H9 (cell line): ENCODE measurements around the gene P4HA2. TPM values are rescaled to one million over a fixed set of nuclear protein-coding genes. Genes with fewer than 3 reads are reported as not detected.

ENCODE experiments used
- DNase-seq: peaks from one replicate; pipeline ENCODE4 v3.0.0-alpha.2; 2017
- H2AFZ ChIP-seq: one replicate; pipeline ENCODE4 v1.6.1; 2013; ENCODE audit warnings: mild to moderate bottlenecking, low read length, control low read depth, moderate library complexity
- H2AK5ac ChIP-seq: 2 replicates; pipeline ENCODE4 v1.6.1; 2013; ENCODE audit warnings: low read length, control low read depth, mixed read lengths; ENCODE audit not compliant: insufficient read length
- H2BK120ac ChIP-seq: one replicate; pipeline ENCODE4 v1.6.1; 2013; ENCODE audit warnings: low read depth, mild to moderate bottlenecking, low read length, control low read depth, inconsistent platforms; ENCODE audit not compliant: poor library complexity, severe bottlenecking
- H2BK12ac ChIP-seq: 2 replicates; pipeline ENCODE4 v1.6.1; 2013; ENCODE audit warnings: low read length, control low read depth, mixed read lengths, low read depth; ENCODE audit not compliant: insufficient read length
- H2BK15ac ChIP-seq: 2 replicates; pipeline ENCODE4 v1.6.1; 2013; ENCODE audit warnings: low read depth, low read length, control low read depth
- H2BK20ac ChIP-seq: one replicate; pipeline ENCODE4 v1.6.1; 2013; ENCODE audit warnings: low read depth, mild to moderate bottlenecking, low read length, control low read depth, inconsistent platforms; ENCODE audit not compliant: poor library complexity, severe bottlenecking
- H2BK5ac ChIP-seq: 2 replicates; pipeline ENCODE4 v1.6.1; 2013; ENCODE audit warnings: low read length, control low read depth, mixed read lengths; ENCODE audit not compliant: insufficient read length
- H3K14ac ChIP-seq: 2 replicates; pipeline ENCODE4 v1.6.1; 2013; ENCODE audit warnings: low read length, control low read depth; ENCODE audit not compliant: insufficient read depth
- H3K18ac ChIP-seq: 2 replicates; pipeline ENCODE4 v1.6.1; 2013; ENCODE audit warnings: low read depth, mild to moderate bottlenecking, mixed read lengths, low read length, control low read depth; ENCODE audit not compliant: insufficient read length
- H3K23ac ChIP-seq: 2 replicates; pipeline ENCODE4 v1.6.1; 2013; ENCODE audit warnings: low read length, control low read depth, mixed read lengths, low read depth; ENCODE audit not compliant: insufficient read length
- H3K23me2 ChIP-seq: 2 replicates; pipeline ENCODE4 v1.6.1; 2013; ENCODE audit warnings: low read depth, mild to moderate bottlenecking, mixed read lengths, low read length, control low read depth; ENCODE audit not compliant: insufficient read length, poor library complexity, severe bottlenecking
- H3K27ac ChIP-seq: 2 replicates; pipeline ENCODE4 v1.5.1; 2013; ENCODE audit warnings: low read length, control low read depth, mixed read lengths, low read depth; ENCODE audit not compliant: insufficient read length
- H3K27me3 ChIP-seq: 2 replicates; pipeline ENCODE4 v1.6.1; 2013; ENCODE audit warnings: low read length, control low read depth, inconsistent platforms; ENCODE audit not compliant: insufficient read depth
- H3K4ac ChIP-seq: 2 replicates; pipeline ENCODE4 v1.6.1; 2013; ENCODE audit warnings: low read depth, mild to moderate bottlenecking, control low read depth, inconsistent platforms, low read length, moderate library complexity
- H3K4me1 ChIP-seq: 2 replicates; pipeline ENCODE4 v1.6.1; 2013; ENCODE audit warnings: low read length, control low read depth, inconsistent platforms; ENCODE audit not compliant: insufficient read depth
- H3K4me2 ChIP-seq: 2 replicates; pipeline ENCODE4 v1.6.1; 2013; ENCODE audit warnings: low read length, control low read depth, mixed read lengths; ENCODE audit not compliant: insufficient read length, insufficient read depth
- H3K56ac ChIP-seq: 2 replicates; pipeline ENCODE4 v1.6.1; 2013; ENCODE audit warnings: low read depth, mild to moderate bottlenecking, mixed read lengths, low read length, control low read depth; ENCODE audit not compliant: insufficient read length
- H3K79me1 ChIP-seq: 2 replicates; pipeline ENCODE4 v1.6.1; 2013; ENCODE audit warnings: low read depth, mild to moderate bottlenecking, moderate library complexity, low read length, control low read depth, inconsistent platforms; ENCODE audit not compliant: insufficient read depth, poor library complexity, severe bottlenecking
- H3K79me2 ChIP-seq: 2 replicates; pipeline ENCODE4 v1.6.1; 2013; ENCODE audit warnings: low read length, control low read depth, inconsistent platforms; ENCODE audit not compliant: insufficient read depth
- H3K9ac ChIP-seq: 2 replicates; pipeline ENCODE4 v1.6.1; 2013; ENCODE audit warnings: low read length, control low read depth, mixed read lengths; ENCODE audit not compliant: insufficient read length; ENCODE audit errors: extremely low read depth
- H3K9me3 ChIP-seq: one replicate; pipeline ENCODE4 v1.6.1; 2013; ENCODE audit warnings: low read depth, low read length, inconsistent platforms; ENCODE audit not compliant: control insufficient read depth
- H3T11ph ChIP-seq: one replicate; pipeline ENCODE4 v1.6.1; 2013; ENCODE audit warnings: mild to moderate bottlenecking, low read length, control low read depth, inconsistent platforms
- H4K20me1 ChIP-seq: one replicate; pipeline ENCODE4 v1.6.1; 2013; ENCODE audit not compliant: control insufficient read depth, insufficient read length, insufficient read depth
- H4K5ac ChIP-seq: 2 replicates; pipeline ENCODE4 v1.6.1; 2013; ENCODE audit warnings: low read depth, mild to moderate bottlenecking, mixed read lengths, low read length, control low read depth; ENCODE audit not compliant: insufficient read length
- H4K8ac ChIP-seq: replicated peaks from 2 replicates; pipeline ENCODE4 v1.6.1; 2013; ENCODE audit warnings: low read length, control low read depth, mixed read lengths, low read depth; ENCODE audit not compliant: insufficient read length
- H4K91ac ChIP-seq: 2 replicates; pipeline ENCODE4 v1.6.1; 2013; ENCODE audit warnings: low read depth, mild to moderate bottlenecking, moderate library complexity, mixed read lengths, low read length, control low read depth; ENCODE audit not compliant: insufficient read length
- H3K27ac Mint-ChIP-seq, 3 experiments: 2 replicates in 2 of 3; 3 replicates in 1 of 3; pipeline ENCODE4 v1.8.0; 2020 to 2021; ENCODE audit warnings: mixed read lengths in 3 of 3, mild to moderate bottlenecking in 1 of 3, moderate library complexity in 1 of 3
- H3K27me3 Mint-ChIP-seq: 2 replicates; pipeline ENCODE4 v1.8.0; 2021; ENCODE audit warnings: low read depth, mild to moderate bottlenecking, moderate library complexity, mixed read lengths
- H3K36me3 Mint-ChIP-seq, 3 experiments: 2 replicates in 2 of 3; 3 replicates in 1 of 3; pipeline ENCODE4 v1.8.0; 2020 to 2021; ENCODE audit warnings: low read depth in 3 of 3, mixed read lengths in 3 of 3; ENCODE audit not compliant: insufficient read depth in 1 of 3
- H3K4me1 Mint-ChIP-seq, 2 experiments: 2 replicates each; pipeline ENCODE4 v1.8.0; 2020; ENCODE audit warnings: mixed read lengths in 2 of 2
- H3K4me3 Mint-ChIP-seq, 2 experiments: 2 replicates in 1 of 2; 3 replicates in 1 of 2; pipeline ENCODE4 v1.8.0; 2020 to 2021; ENCODE audit warnings: mild to moderate bottlenecking in 2 of 2, mixed read lengths in 2 of 2, moderate library complexity in 1 of 2
- H3K9me3 Mint-ChIP-seq, 2 experiments: 2 replicates in 1 of 2; 3 replicates in 1 of 2; pipeline ENCODE4 v1.8.0; 2020; ENCODE audit warnings: mild to moderate bottlenecking in 2 of 2, mixed read lengths in 2 of 2, moderate library complexity in 1 of 2
- WGBS: extraction: QIAGEN DNeasy Blood & Tissue Kit; methylation state at CpG from one replicate; pipeline ENCODE4 v1.1.7; 2013; ENCODE audit warnings: missing lambda C conversion rate, low lambda C conversion rate, mixed read lengths; ENCODE audit not compliant: insufficient read length; ENCODE audit errors: extremely low coverage; 5-methylcytosine and 5-hydroxymethylcytosine counted together
- total RNA-seq: library from RNA; stranded (reverse); gene quantifications from 2 replicates; pipeline ENCODE4 v1.2.1, GENCODE V29; 2021
- TF ChIP-seq, protein P1 (sequence below): fragments of 200-600 bp; sonication (generic); conservative IDR thresholded peaks from 3 replicates; pipeline ENCODE4 v1.8.0; 2021; ENCODE audit warnings: antibody characterized with exemption, mild to moderate bottlenecking

Gene P4HA2
- total RNA-seq, 1 experiment from 2014 or later: 15.3 TPM

DNA sequence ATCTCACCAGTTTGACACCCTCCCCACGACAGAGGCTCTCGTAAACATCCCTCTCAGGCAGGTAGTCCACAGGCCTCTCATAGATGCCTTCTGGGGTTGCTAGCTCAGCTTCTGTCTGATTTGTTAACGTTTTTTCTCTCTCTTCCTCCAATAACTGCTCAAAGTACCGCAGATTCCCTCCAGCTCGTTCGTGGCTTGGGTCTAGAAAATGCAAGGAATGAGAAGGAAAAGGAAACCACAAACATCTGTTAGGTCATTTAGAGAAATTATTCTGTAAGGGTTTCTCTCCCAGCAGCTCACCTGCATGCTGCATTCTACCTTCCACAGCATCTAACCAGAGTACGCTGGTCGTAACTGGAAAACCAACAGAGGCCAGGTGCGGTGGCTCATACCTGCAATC, 18.5 kb downstream of the P4HA2 start:
- Histone ChIP-seq H3K27me3 (no peaks in the 10 kb centered on the region), H2BK12ac (no peak overlapping the region), H3K4me1 (no peaks in the 10 kb centered on the region), H3K23me2 (no peaks in the 10 kb centered on the region), H3K9ac (no peak overlapping the region), H4K5ac (no peak overlapping the region), H3K14ac (no peak overlapping the region), H2BK20ac (no peak overlapping the region), H3K23ac (no peak overlapping the region), H4K20me1 (no peaks in the 10 kb centered on the region), H3K79me1 (no peaks in the 10 kb centered on the region), H3K18ac (no peak overlapping the region), H2BK15ac (no peak overlapping the region), H4K8ac (no peak overlapping the region), H3K4ac (no peak overlapping the region), H3K79me2 (no peaks in the 10 kb centered on the region), H2BK5ac (no peak overlapping the region), H2AK5ac (no peak overlapping the region), H3K9me3 (no peaks in the 10 kb centered on the region), H3T11ph (no peak overlapping the region), H3K4me2 (no peak overlapping the region), H3K56ac (no peak overlapping the region), H2AFZ (no peak overlapping the region), H2BK120ac (no peak overlapping the region), H3K27ac (no peak overlapping the region), H4K91ac (no peak overlapping the region)
- Mint-ChIP-seq H3K27ac (peak overlapping the region in 1 of 3 experiments; percentile 30; a peak in 1 of 7 replicates), H3K4me3 (no peak overlapping the region), H3K9me3 (peaks cover 2 to 5% of the 10 kb centered on the region in 2 experiments; a peak in 3 of 5 replicates), H3K4me1 (peaks cover 9% of the 10 kb centered on the region in 2 experiments; a peak in 3 of 4 replicates), H3K36me3 (peaks cover 7 to 19% (median 18%) of the 10 kb centered on the region in 3 experiments), H3K27me3 (no peaks in the 10 kb centered on the region)
- TF ChIP-seq, protein P1, sequence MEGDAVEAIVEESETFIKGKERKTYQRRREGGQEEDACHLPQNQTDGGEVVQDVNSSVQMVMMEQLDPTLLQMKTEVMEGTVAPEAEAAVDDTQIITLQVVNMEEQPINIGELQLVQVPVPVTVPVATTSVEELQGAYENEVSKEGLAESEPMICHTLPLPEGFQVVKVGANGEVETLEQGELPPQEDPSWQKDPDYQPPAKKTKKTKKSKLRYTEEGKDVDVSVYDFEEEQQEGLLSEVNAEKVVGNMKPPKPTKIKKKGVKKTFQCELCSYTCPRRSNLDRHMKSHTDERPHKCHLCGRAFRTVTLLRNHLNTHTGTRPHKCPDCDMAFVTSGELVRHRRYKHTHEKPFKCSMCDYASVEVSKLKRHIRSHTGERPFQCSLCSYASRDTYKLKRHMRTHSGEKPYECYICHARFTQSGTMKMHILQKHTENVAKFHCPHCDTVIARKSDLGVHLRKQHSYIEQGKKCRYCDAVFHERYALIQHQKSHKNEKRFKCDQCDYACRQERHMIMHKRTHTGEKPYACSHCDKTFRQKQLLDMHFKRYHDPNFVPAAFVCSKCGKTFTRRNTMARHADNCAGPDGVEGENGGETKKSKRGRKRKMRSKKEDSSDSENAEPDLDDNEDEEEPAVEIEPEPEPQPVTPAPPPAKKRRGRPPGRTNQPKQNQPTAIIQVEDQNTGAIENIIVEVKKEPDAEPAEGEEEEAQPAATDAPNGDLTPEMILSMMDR: no peak
- no peak for DNase-seq
- WGBS: no CpG with 5 or more reads among the region's 9 CpGs
